Spleen (tissue), 7 donors: ENCODE measurements around the gene AARS1.

ENCODE experiments used
- CTCF ChIP-seq, 11 experiments: fragments of 200-600 bp in 7 of 11; fragments of 450-650 bp in 4 of 11; sonication (generic) in 4 of 11; IDR thresholded peaks in 8 of 11; conservative IDR thresholded peaks in 3 of 11; 1 replicate in 7 of 11; 2 replicates in 4 of 11; pipeline versions ENCODE4 v1.4.0 to v1.8.0; 2016 to 2021; ENCODE audit warnings: antibody characterized with exemption in 11 of 11, inconsistent platforms in 4 of 11, mild to moderate bottlenecking in 1 of 11
- POLR2A ChIP-seq, 3 donors: fragments of 450-650 bp; IDR thresholded peaks; one replicate each; pipeline ENCODE4 v1.5.1; 2017; ENCODE audit warnings: antibody characterized with exemption in 3 of 3, mild to moderate bottlenecking in 1 of 3
- POLR2AphosphoS5 ChIP-seq, 3 donors: sonication (generic); formaldehyde crosslinking; IDR thresholded peaks; one replicate each; pipeline ENCODE4 v1.5.1; 2017; ENCODE audit warnings: antibody characterized with exemption in 3 of 3
- donor health status: DM: no; HTN: no; CAD: no; lungs with moderate emphysema.
- donor health status: DM: no; HTN: no; CAD: no.
- donor health status: DM: no; HTN: no; CAD: no.

- TF ChIP-seq CTCF (IDR thresholded peaks at IDR 0.05 in 8 of 11, conservative IDR thresholded peaks at IDR 0.05 in 3 of 11), result no peak
- no peak for TF ChIP-seq POLR2A (IDR thresholded peaks at IDR 0.05)
- TF ChIP-seq POLR2AphosphoS5 (IDR thresholded peaks at IDR 0.05), result no peak
Observed at GRCh38 chr16:70301121-70301520, 11.8 kb upstream of the AARS1 start.
